ENCODE results near the gene AGER.
"Not testable (repeated sequence)": the region's sequence is repeated elsewhere in the genome, so short reads cannot be mapped to it uniquely, and the experiment has no call there.

AGER gene

DNA sequence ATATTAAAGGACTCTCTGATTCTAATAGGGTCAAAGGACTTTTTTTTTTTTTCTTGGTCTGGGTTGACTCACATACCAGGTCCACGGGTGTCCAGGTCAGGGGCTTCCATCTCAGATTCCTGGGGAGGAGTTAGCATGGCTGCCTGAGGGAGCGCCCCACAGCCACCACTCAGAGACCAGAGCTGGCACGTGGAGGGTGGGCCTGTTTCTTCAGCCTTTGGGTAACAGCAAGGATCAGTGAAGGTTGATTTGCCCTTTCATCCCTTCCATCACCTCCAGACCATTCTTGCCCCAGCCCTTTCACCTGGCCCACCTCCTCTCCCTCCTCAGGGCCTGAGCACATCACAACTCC lies 14.3 kb upstream of the AGER start:
- no peak for DNase-seq

DNA sequence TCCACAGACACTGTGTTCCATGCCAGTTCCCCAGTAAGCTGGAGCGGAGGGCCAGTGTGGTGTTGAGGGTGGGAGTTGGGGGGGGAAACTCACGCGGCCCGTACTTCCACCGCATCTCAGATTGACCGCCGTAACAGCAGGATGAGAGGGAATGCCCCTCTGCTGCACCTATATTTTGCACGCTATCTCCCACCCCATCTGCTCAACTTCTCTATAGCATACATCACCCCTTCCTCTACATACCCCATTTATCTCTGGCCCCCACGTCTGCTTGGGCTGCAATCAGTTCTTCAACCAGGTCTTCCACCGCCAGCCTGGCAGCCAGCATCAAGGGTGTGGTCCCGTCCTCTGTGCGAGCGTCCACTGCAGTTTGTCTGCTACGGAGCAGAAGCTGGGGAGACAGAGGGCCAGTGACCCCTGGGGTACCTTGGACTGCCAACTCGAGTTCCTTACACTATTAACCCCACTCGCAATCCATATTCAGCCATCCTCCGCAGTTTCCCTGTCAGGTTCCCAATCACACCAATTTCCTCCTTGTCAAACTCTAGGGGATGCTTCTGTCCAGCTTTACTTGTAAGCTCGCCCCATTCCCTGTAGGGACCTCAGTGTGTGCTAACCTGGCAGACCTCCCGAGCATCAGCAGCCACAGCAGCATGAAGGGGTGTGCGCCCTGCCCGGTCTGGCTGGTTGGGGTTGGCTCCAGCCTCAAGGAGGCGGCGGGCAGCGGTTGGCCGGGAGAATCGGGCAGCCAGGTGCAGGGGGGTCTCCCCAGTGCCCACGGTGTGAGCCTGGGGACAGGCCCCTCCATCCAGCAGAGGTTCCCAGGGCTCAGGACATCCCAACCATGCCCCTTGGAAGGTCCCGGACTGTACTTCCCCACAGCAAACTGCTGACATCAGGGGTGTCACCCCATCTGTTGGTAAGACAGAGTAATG lies 12.9 kb upstream of the AGER start:
- no peak for DNase-seq

DNA sequence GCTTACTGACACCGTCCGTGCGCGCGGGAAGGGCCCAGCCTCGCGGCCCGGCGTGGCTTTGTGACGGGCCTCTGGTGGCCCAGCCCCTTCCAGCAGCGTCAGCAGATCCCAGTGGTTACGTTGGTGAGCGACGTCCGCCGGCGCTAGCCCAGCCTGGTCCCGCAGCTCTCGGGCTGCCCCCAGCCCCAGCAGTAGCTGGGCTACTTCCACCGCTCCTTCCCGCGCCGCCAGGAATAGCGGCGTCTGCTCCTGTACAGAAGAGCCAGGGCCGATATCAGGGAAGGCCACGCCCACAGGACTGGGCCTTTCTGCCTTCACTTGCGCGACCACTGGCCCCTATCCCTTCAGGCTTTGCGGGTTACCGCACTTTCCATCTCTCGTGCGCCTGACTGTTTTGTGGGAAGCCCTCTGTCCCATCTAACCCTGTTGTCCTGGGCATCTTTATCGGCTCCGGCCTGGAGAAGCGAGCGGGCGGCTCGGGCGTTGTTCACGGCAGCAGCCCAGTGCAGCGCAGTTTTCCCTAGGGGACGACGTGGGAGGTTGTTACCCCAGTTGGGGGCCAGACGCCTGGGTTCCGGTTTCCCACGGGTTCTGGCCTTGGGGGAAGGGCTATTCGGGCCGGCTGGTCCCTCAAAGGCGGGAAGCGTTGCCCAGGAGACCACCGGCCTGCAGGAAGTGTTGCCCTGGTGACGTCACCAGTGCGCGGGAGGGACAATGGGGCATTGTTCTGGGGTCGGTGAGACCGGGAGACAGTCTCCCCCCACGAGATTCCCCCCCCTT lies 12.0 kb upstream of the AGER start:
- peak; percentile 49 to 67 for DNase-seq

DNA sequence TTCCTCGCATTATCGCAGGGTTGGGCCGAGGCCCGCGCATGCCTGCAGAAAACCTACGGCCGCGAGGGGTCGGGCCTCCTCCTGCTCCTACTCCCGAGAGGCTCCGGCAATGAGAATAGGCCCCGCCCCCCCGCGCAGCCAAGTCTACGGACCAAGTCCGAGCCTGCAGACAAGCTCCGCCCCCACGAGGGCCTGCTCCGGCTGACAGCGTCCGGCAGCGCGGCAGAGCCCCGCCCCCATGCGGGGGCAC lies 11.5 kb upstream of the AGER start:
- peak; percentile 99 for DNase-seq

DNA sequence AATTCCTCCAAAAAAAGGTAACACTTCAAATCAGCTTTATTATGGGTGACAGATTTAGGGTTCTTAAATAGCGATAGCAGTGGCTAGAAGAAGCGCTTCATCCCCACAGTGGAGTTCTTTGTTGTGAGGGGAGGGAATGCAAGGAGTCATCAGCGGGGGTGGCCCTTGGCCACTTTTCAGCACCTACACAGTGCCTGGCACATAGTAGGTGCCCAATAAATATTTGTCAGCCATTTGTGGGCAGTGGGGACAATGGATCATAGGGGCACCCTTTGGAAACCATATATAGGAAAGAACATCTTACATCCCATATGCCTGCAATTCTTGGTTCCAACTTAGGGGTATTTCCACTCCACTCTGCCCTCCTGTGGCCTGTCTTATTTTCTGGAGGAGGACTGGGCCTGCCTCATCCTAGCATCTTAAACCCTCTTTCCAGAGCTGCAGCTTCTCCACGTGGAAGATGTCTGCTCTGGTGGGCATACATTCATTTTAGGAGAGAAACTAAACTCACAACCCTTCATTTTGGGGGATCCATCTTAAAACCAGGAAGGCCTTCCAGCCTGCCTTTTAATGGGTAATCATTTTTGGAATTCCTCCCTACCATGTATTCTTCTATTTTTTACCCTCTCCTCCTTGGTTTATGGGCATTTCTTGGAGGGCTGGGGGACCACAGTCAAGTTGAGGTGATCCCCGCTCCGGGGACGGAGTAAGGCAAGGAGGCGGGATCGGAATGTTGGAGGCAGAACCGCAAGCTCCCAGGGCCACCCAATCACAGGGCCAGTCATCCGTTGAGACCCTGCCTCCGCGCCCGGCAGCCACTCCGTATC lies 11.0 kb upstream of the AGER start:
- DNase-seq = peak; percentile 23 to 48

DNA sequence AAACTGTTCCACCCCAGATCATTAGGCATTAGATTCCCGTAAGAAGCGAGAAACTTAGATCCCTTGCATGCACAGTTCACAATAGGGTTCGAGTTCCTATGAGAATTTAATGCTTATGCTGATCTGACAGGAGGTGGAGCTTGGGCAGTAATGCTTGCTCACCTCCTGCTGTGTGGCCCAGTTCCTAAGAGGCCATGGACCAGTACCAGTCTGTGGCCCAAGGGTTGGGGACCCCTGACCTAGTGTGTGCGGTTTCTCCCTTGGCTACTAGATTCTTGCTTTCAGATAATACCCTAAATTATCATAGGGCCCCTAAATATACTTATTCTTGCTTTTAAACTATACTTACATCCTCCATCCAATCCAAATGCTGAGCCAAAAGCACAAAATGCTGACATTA lies 10.3 kb upstream of the AGER start:
- DNase-seq = no peak

DNA sequence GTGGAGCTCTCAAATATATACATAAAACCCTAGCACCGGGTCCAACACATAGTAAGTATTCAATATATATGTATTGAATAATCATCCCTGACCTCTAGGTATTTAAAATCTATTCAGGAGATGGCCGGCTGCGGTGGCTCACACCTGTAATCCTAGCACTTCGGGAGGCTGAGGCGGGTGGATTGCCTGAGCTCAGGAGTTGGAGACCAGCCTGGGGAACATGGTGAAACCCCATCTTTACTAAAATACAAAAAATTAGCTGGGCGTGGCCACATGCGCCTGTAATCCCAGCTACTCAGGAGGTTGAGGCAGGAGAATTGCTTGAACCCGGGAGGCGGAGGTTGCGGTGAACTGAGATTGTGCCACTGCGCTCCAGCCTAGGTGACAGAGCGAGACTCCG lies 9.0 kb upstream of the AGER start:
- not testable (repeated sequence) for DNase-seq

DNA sequence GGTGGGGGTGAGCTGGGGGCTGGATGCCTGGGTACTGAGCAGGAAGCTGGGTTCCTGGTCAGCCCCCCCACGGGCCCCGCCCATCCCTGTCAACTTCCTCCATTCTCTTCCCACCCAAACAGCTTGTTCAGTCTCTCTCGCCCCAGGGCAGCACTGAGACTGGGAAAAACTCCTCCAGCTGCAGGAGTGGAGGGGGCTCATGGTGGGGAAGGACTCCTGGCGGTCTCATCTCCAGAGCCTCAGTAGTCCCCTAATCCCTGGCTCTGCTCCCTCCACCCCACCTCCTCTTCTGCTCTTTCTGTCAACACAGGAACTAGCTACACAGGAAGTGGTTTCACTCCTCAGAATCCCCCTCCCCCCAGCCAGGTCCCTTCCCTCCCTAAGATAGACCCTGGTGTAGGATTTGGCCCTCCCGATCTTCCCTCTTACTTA lies 8.6 kb upstream of the AGER start, which contains the start of gene GPSM3:
Gene GPSM3 (minus strand): TSS at position 36 of the 432 bp plus-strand sequence. CDS start 130 bp downstream, outside the sequence.
- DNase-seq = no peak

DNA sequence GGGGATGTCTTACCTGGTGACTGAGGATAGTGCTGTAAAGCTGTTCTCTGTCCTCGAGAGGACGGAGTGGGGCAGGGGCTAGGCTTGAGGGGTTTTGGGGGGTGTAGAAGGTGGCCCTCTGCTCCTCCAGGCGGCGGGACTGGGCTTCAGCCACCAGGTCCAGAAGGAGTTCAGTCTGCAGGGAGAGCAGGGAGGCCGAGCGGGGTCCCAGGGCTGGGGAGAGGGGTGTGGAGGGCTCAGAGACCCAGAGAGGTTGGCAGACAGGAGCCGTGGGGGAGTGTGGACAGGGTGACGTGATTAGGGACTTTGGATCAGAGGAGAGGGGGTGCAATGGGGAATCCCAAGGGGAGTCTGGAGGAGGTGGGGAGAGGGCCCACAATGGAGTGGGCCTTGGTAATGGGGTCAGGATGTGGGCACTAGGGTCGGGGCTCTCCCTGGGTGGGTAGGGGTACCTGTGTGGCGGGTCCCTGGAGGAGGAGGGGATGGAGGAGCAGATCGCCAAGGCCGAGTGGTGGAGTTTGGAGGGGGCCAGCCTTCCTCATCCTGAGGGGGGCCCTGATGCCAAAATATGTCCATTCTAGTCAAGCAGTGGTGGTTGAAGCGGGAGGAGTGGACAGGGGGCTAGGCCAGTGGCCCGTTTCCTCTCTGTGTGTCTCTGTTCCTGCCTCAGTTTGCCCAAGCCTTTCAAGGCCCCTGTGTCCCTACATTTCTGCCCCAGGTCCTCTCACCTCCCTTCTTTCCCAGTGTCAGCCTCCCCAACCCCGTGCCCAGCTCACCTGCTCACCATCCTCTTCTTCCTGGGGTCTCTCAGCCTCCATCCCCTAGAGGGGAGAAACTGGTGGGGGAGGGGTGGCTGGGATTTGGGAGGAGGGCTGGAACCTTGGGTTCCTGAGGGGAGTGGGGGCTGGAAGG lies 7.9 kb upstream of the AGER start:
- no peak for DNase-seq

DNA sequence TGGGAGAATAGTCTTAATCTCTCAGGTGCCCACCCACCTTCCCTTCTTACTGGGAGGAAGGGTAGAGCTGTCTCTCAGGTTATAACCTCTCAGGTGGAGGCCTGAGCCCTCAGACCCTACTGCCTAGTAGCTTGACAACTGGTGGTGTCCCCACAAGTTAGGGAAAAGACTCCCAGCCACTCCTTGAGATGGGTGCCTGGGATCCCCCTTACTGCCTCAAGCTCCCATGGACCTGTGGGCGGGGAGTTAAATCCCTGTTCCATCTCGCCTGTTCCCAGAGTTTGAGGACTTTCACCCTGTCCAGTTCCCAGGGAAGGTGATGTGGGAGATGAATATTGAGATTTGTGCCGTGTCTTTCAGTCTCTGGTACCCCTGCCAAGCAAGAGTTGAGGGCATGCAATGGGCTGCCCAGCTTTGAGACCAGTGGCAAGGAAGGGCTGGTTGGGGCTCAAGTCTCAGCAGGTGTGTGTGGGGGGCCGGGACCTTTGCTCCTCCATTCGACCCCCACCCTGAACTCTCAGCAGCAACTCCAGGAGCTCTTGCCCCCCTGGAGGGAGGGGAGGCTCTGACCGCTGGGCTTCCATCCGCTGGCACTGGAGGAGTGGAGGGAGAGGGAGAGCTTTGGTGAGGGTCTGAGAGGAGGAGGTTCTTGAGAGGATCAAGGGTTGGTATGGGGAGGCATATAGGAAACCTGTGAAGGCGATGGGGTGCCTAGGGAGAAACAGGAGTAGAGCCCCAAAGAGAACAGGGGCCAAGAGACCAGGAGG lies 7.0 kb upstream of the AGER start:
- no peak for DNase-seq

DNA sequence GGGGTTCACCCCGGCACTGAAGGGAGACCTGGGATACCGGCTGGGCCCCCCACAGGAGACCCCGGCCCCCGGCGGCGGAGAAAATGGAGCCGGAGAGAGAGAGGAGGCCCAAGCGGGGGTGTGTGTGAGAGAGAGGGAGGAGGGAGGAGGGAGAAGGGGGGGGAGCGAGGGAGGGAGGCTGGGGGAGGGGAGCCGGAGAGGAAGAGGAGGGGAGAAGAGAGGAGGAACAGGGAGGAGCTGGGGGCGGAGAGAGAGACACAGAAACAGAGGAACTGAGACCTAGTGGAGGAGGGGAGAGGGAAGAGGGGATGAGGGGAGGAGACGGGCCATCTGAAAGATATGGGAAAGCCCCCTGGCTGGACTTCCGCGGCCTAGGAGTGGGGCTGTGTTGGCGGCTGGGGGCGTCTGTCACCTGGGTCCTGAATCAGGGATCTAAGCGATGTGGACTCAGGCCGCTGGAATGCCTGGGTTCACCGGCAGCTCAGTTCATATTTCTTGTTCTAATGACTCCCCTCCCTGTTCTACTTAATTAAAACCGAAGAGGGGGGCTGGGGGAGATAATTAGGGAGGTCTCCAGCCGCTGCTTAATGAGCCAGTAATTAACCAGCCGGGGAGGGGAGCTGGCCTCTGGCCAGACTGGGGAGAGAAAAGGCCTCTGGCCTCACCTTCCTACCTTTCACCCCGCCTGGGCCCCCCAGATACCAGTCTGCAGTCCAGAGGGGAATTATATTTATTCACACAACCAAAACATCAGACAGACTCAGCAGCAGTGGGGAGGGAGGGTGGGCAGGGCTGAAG lies 6.2 kb upstream of the AGER start, which contains the start of gene PBX2:
Gene PBX2 (minus strand): TSS at position 149 of the 798 bp plus-strand sequence. CDS start 287 bp downstream, outside the sequence.
- peak; percentile 58 to 73 for DNase-seq

DNA sequence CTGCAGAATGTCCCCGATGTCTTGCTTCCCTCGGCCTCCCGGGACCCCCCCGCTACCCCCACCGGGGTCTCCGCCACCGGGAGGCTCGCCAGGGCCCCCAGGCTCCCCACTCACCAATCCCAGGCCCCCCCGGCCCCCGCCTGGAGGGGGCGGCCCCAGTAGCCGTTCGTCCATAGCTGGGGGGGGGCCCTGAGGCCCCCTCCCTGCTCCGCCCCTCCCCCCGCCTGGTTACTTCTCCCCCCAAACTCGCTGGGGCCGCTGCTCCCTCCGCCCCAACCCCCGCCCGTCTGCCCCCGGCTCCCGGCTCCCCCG lies 5.6 kb upstream of the AGER start:
- no peak for DNase-seq

DNA sequence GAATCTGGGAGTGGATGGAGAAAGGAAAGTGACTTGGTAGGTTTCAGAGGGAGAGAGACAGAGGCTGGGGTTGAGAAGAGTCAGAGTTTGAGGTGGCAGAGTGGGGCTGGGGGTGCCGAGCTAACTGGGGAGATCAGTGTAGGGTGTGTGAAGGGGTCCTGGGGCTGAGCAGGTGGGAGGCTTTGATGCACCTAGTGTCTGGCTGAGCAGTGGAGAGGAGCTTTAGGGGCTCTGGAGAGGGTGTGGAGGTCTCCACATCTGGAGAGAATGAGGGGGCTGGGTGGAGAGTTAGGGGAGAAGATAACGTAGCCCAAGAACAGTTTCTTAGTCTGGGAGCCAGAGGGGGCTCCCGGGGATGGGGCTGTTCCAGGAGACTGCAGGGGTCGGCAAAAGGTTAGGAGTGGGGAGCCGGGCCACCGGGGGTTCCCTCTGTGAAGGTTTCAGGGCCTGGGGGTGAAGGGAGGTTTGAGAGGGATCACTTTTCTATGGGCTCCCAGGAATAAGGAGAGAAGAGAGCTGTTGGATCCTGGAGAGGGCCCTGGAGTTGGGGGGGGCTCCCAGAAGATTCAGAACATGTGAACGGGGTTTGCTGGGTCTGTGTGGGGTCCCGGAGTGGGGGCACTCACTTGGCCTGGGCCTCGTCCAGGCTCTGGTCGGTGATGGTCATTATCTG lies 5.2 kb upstream of the AGER start:
- DNase-seq = no peak

DNA sequence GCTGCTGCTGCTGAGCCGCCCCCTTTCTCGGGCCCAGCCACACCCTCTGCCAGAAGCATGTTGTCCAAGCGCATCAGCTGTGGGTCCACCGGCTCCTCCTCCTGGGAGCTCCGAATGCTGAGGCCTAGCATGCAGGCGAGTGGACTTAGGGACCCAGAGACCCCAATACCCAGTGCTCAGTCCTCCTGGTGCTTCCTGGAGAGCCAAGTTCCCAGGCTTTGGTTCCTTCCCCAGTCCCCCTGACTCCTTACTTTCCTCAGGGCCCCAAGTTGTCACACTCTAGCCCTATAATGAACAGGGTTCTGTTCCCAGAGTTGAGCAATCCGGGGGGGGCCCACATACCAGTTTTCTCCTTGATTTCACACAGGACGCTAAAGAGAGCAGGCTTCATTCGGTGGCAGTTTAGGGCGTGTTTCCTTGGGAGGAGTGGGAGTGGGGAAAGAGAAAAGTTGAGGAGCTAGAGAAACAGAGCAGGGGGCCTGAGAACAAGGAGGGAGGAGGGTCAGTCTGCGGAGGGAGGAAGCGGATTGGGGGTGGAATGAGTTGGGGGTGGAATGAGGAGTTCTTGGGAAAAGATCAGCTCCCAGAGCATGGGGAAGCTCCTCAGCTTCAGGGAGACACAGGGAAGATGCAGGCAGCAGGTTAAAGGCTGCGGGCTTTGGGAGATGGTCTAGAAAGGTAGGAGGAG lies 4.5 kb upstream of the AGER start:
- no peak for DNase-seq

DNA sequence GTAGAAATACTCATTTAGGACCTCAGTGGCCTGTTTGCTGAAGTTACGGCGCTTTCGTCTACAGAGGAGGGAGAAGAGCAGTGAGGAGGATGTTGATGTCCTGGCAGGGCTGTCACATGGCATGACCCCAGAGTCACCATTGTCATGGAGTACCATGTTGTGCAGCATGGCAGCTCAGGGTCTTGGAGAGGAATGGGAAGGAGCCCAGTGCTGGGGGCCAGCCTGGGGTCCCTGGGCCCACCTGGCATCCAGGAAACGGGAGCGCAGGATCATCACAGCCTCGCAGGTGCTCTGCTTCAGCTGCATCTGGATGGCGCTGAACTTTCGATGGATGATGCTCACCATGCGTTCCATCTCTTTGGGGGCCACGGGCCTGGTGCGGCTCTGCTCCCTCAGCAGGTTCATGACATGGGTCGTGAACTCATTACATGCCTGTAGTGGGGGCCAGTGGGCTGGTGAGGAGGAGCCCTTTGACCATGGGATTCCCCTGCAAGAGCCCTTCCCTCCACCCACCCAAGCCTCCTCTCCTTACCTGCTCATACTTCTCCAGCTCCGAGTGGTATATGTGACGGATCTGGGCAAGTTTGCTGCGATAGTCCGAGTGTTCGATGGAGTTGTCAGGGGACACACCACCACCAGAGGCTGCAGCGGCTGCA lies 3.8 kb upstream of the AGER start:
- not testable (repeated sequence) for DNase-seq

DNA sequence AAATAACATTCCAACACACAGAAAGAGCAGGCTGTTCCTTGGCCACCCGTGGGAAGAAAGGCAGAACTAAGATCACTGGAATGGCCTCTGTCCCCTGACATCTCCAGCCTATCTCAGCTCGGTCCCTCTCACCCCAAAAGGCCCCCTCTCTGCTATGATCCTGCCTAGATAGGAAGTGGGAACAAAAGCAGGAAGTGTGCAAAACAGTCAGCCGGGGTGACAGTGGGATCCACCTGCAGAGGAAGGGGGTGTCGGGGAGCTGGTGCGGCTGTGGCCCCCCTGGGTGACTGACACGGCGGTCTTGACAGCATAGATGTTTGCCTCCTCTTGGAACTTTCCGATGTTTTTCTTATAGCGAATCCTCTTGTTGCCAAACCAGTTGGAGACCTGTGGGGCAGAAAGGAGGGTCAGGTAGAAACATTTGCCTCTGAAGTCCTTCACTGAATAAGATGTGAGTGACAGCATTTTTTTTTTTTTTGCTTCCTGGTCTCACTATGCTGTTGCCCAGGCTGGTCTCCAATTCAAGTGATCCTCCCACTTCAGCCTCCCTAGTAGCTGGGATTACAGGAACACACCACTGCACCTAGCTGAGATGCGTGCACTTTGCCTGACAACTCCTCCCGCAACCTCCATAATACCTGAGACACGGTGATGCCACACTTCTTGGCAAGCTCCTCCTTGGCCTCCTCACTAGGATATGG lies 3.1 kb upstream of the AGER start:
- no peak for DNase-seq

DNA sequence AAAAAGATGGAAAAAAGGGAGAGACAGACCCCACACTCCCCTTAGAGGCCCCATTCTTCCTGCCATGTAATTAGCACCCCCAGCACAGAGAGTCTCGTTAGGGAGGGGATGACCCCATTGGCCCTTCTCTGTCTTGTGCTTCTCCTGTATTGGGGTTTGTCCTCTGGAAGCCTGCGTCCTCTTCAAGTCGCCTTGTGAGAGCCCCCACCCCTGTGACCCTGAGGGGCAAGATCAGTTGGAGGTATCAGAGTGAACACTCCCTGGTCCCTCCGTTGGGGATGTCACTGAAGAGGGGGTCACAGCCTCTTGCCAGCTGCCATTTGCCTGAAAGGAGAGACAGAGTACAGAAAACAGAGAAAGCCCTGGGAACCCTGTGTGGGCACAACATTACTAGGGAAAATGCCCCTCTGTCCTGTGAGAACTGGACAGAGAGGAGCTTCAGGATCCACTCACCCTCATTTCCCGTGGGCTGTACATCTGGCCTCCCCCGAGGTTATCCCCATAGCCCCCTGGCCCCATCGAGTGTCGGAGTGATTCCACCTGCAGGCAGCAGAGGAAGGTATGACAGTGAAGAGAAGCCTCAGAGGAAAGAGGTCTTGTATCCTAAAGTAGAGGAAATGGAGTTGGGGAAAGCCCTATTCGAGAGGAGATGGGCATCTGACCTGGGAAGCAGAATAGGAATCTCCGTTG lies 2.2 kb upstream of the AGER start:
- DNase-seq = not testable (repeated sequence)
